ENCODE data around the gene PTCD1. TPM values are rescaled to one million over a fixed set of nuclear protein-coding genes. Genes with fewer than 3 reads are reported as not detected.
A peak's percentile ranks its signal among the peaks of the same experiment; 100 is the strongest.

The PTCD1 gene
- total RNA-seq, 1 donor from 2014 or later, result 5.7 TPM

GRCh38 chr7:99402854-99403253, 35.7 kb downstream of the PTCD1 start:
- Histone ChIP-seq H3K9ac (ENCODE audit: low read depth in 1 of 3, low read length in 3 of 3) (no peak overlapping the region), H3K9me3 (ENCODE audit: control insufficient read depth in 3 of 3, low read length in 3 of 3) (no peaks in the 10 kb centered on the region), H3K36me3 (ENCODE audit: control insufficient read depth in 3 of 3, insufficient read depth in 3 of 3, low read length in 3 of 3) (peaks cover 53 to 59% (median 54%) of the 10 kb centered on the region in 3 donors), H3K4me3 (ENCODE audit: low read length in 3 of 3) (no peak overlapping the region), H3K4me1 (ENCODE audit: control insufficient read depth in 3 of 3, insufficient read depth in 3 of 3, low read length in 3 of 3) (peaks cover 35 to 44% (median 43%) of the 10 kb centered on the region in 3 donors), H3K27ac (ENCODE audit: low read depth, low read length) (no peak overlapping the region), H3K27me3 (ENCODE audit: control insufficient read depth in 3 of 3, insufficient read depth in 3 of 3, low read length in 3 of 3) (no peaks in the 10 kb centered on the region)

- no peak overlapping the region for H3K27ac ChIP-seq (ENCODE audit: low read depth, low read length)
- peaks cover 68 to 85% (median 75%) of the 10 kb centered on the region in 3 donors for H3K36me3 ChIP-seq (ENCODE audit: control insufficient read depth in 3 of 3, insufficient read depth in 3 of 3, low read length in 3 of 3)
- H3K9ac ChIP-seq (ENCODE audit: low read depth in 1 of 3, low read length in 3 of 3), result peak overlapping the region in 1 of 3 donors; percentile 51
- H3K4me1 ChIP-seq (ENCODE audit: control insufficient read depth in 3 of 3, insufficient read depth in 3 of 3, low read length in 3 of 3), result peaks cover 10 to 22% (median 11%) of the 10 kb centered on the region in 3 donors
- no peaks in the 10 kb centered on the region for H3K9me3 ChIP-seq (ENCODE audit: control insufficient read depth in 3 of 3, low read length in 3 of 3)
- H3K27me3 ChIP-seq (ENCODE audit: control insufficient read depth in 3 of 3, insufficient read depth in 3 of 3, low read length in 3 of 3), result no peaks in the 10 kb centered on the region
- no peak overlapping the region for H3K4me3 ChIP-seq (ENCODE audit: low read length in 3 of 3)
Measured at GRCh38 chr7:99399597-99399996, 39.0 kb downstream of the PTCD1 start.

- Histone ChIP-seq H3K4me1 (ENCODE audit: control insufficient read depth in 3 of 3, insufficient read depth in 3 of 3, low read length in 3 of 3) (peaks cover 4 to 16% (median 7%) of the 10 kb centered on the region in 3 donors), H3K4me3 (ENCODE audit: low read length in 3 of 3) (no peak overlapping the region), H3K36me3 (ENCODE audit: control insufficient read depth in 3 of 3, insufficient read depth in 3 of 3, low read length in 3 of 3) (peaks cover 67 to 83% (median 69%) of the 10 kb centered on the region in 3 donors), H3K9ac (ENCODE audit: low read depth in 1 of 3, low read length in 3 of 3) (no peak overlapping the region), H3K27ac (ENCODE audit: low read depth, low read length) (no peak overlapping the region), H3K9me3 (ENCODE audit: control insufficient read depth in 3 of 3, low read length in 3 of 3) (no peaks in the 10 kb centered on the region), H3K27me3 (ENCODE audit: control insufficient read depth in 3 of 3, insufficient read depth in 3 of 3, low read length in 3 of 3) (no peaks in the 10 kb centered on the region)
Measured at GRCh38 chr7:99398891-99399445, 39.6 kb downstream of the PTCD1 start.

GRCh38 chr7:99397297-99397983, 41.2 kb downstream of the PTCD1 start:
- Histone ChIP-seq H3K9ac (ENCODE audit: low read depth in 1 of 3, low read length in 3 of 3) (no peak overlapping the region), H3K4me3 (ENCODE audit: low read length in 3 of 3) (no peak overlapping the region), H3K27ac (ENCODE audit: low read depth, low read length) (no peak overlapping the region), H3K4me1 (ENCODE audit: control insufficient read depth in 3 of 3, insufficient read depth in 3 of 3, low read length in 3 of 3) (peaks cover 15 to 22% (median 17%) of the 10 kb centered on the region in 3 donors), H3K36me3 (ENCODE audit: control insufficient read depth in 3 of 3, insufficient read depth in 3 of 3, low read length in 3 of 3) (peaks cover 56 to 72% (median 57%) of the 10 kb centered on the region in 3 donors), H3K9me3 (ENCODE audit: control insufficient read depth in 3 of 3, low read length in 3 of 3) (no peaks in the 10 kb centered on the region), H3K27me3 (ENCODE audit: control insufficient read depth in 3 of 3, insufficient read depth in 3 of 3, low read length in 3 of 3) (no peaks in the 10 kb centered on the region)

DNA sequence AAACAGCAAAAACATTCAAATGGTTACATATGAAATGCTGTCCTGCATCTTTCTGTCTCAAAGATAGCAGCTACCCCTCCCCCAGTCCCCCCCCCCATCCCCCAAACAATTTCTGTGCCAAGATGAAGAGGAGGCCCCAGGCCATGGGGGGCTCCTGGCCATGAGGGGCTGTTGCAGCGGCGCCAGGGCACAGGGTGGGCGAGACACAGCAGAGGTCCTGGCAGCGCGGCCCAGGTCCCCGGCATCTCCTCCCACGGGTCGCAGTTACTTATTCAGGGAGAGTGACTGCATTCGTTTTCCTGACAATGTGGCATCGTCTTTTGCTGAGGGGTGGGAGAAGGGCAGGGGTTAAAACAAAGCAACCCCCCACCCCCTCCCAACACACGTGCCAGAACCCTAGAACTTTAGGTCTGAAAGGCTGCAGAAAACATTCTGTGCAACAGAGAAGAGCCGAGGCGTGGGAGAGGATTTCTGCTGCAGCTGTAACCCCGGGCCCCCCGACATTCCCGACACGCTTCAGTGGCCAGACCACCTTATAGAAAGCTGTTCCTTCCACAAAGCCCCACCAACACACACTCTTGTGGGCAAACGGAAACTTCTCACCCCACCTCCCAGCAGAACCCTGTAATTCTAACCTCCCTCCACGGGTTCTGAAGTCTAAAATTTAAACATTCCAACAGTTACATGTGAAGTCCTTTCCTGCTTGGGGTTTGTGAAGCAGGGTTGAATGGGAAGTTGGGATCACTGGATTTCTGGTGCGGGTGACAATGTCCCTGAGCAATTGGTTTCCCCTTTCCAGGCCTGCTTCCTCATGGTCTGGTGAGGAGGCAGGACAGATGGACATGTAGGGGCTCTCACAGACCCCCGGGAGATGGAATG, 41.9 kb downstream of the PTCD1 start:
- peaks cover 53 to 66% (median 57%) of the 10 kb centered on the region in 3 donors for H3K36me3 ChIP-seq (ENCODE audit: control insufficient read depth in 3 of 3, insufficient read depth in 3 of 3, low read length in 3 of 3)
- no peaks in the 10 kb centered on the region for H3K9me3 ChIP-seq (ENCODE audit: control insufficient read depth in 3 of 3, low read length in 3 of 3)
- H3K27me3 ChIP-seq (ENCODE audit: control insufficient read depth in 3 of 3, insufficient read depth in 3 of 3, low read length in 3 of 3), result no peaks in the 10 kb centered on the region
- H3K4me1 ChIP-seq (ENCODE audit: control insufficient read depth in 3 of 3, insufficient read depth in 3 of 3, low read length in 3 of 3), result peaks cover 20 to 25% (median 23%) of the 10 kb centered on the region in 3 donors
- H3K4me3 ChIP-seq (ENCODE audit: low read length in 3 of 3), result no peak overlapping the region
- H3K9ac ChIP-seq (ENCODE audit: low read depth in 1 of 3, low read length in 3 of 3), result no peak overlapping the region
- H3K27ac ChIP-seq (ENCODE audit: low read depth, low read length), result no peak overlapping the region

DNA sequence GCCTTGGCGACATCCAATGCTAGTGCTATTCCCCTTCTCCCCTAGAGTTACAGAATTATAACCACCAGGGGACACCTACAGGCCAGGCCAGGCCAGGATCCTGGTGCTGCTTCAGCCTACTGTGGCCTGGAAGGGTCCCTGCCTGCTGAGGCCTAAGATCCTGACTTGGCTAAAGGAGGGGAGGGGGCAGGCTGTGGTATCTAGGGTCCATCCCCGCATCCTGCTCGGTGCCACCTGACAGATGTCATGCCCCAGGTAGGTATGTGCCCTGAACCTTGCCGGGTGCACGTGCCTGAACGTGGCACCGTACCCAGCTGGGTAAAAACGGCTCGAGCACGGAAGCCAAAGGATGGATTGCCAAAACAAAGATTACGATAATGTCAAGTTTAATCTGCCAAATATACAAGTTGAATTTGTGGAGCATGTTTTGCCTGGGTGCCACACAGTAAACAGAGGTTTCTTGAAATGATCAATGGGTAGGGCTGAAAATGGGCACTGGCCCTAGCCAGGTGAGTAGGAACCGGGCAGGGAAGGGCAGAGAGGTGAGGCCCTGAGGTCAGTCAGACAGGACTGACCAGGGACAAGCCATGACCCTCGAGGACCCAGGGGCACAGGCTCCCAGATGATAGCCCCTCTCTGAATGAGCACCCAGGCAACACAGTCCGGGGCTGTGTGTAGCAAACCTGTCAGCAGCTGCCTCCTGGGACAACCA, 42.8 kb downstream of the PTCD1 start:
- Histone ChIP-seq H3K36me3 (ENCODE audit: control insufficient read depth in 3 of 3, insufficient read depth in 3 of 3, low read length in 3 of 3) (peaks cover 51 to 69% (median 55%) of the 10 kb centered on the region in 3 donors), H3K4me1 (ENCODE audit: control insufficient read depth in 3 of 3, insufficient read depth in 3 of 3, low read length in 3 of 3) (peaks cover 20 to 25% (median 23%) of the 10 kb centered on the region in 3 donors), H3K27ac (ENCODE audit: low read depth, low read length) (no peak overlapping the region), H3K9ac (ENCODE audit: low read depth in 1 of 3, low read length in 3 of 3) (no peak overlapping the region), H3K27me3 (ENCODE audit: control insufficient read depth in 3 of 3, insufficient read depth in 3 of 3, low read length in 3 of 3) (no peaks in the 10 kb centered on the region), H3K9me3 (ENCODE audit: control insufficient read depth in 3 of 3, low read length in 3 of 3) (no peaks in the 10 kb centered on the region), H3K4me3 (ENCODE audit: low read length in 3 of 3) (no peak overlapping the region)

DNA sequence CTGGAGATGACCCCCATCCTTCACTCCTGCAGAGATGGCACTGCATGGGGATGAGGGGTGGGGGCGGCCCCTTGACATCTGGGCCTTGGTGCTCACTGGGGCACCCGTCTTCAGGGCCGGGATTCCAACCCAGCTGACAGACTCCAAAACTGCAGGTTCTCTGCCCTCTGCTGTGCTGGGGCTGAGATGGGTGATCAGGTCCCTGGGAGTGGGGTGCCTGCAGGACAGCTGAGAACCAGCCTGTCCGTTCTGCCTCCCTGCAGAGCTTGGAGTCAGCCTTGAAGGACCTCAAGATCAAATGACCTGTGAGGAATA, 44.5 kb downstream of the PTCD1 start:
- peaks cover 41 to 55% (median 49%) of the 10 kb centered on the region in 3 donors for H3K36me3 ChIP-seq (ENCODE audit: control insufficient read depth in 3 of 3, insufficient read depth in 3 of 3, low read length in 3 of 3)
- H3K27me3 ChIP-seq (ENCODE audit: control insufficient read depth in 3 of 3, insufficient read depth in 3 of 3, low read length in 3 of 3), result no peaks in the 10 kb centered on the region
- H3K9ac ChIP-seq (ENCODE audit: low read depth in 1 of 3, low read length in 3 of 3), result no peak overlapping the region
- H3K9me3 ChIP-seq (ENCODE audit: control insufficient read depth in 3 of 3, low read length in 3 of 3), result no peaks in the 10 kb centered on the region
- no peak overlapping the region for H3K27ac ChIP-seq (ENCODE audit: low read depth, low read length)
- H3K4me1 ChIP-seq (ENCODE audit: control insufficient read depth in 3 of 3, insufficient read depth in 3 of 3, low read length in 3 of 3), result peaks cover 16 to 23% (median 20%) of the 10 kb centered on the region in 3 donors
- H3K4me3 ChIP-seq (ENCODE audit: low read length in 3 of 3), result no peak overlapping the region

GRCh38 chr7:99393355-99394187, 45.0 kb downstream of the PTCD1 start:
- Histone ChIP-seq H3K36me3 (ENCODE audit: control insufficient read depth in 3 of 3, insufficient read depth in 3 of 3, low read length in 3 of 3) (peaks cover 36 to 49% (median 43%) of the 10 kb centered on the region in 3 donors), H3K4me3 (ENCODE audit: low read length in 3 of 3) (peak overlapping the region; percentile 62 to 87 (median 84)), H3K9ac (ENCODE audit: low read depth in 1 of 3, low read length in 3 of 3) (peak overlapping the region; percentile 57 to 75 (median 61)), H3K4me1 (ENCODE audit: control insufficient read depth in 3 of 3, insufficient read depth in 3 of 3, low read length in 3 of 3) (peaks cover 12 to 23% (median 20%) of the 10 kb centered on the region in 3 donors), H3K27ac (ENCODE audit: low read depth, low read length) (peak overlapping the region; percentile 45), H3K9me3 (ENCODE audit: control insufficient read depth in 3 of 3, low read length in 3 of 3) (no peaks in the 10 kb centered on the region), H3K27me3 (ENCODE audit: control insufficient read depth in 3 of 3, insufficient read depth in 3 of 3, low read length in 3 of 3) (no peaks in the 10 kb centered on the region)
